Epidermal melanocyte (primary cell): ENCODE measurements around the gene ERC1.

Source experiments
- DNase-seq: peaks from one replicate; pipeline ENCODE4 v3.0.0; 2011; ENCODE audit warnings: low spot score; ENCODE audit not compliant: insufficient read length

Gene ERC1

DNA sequence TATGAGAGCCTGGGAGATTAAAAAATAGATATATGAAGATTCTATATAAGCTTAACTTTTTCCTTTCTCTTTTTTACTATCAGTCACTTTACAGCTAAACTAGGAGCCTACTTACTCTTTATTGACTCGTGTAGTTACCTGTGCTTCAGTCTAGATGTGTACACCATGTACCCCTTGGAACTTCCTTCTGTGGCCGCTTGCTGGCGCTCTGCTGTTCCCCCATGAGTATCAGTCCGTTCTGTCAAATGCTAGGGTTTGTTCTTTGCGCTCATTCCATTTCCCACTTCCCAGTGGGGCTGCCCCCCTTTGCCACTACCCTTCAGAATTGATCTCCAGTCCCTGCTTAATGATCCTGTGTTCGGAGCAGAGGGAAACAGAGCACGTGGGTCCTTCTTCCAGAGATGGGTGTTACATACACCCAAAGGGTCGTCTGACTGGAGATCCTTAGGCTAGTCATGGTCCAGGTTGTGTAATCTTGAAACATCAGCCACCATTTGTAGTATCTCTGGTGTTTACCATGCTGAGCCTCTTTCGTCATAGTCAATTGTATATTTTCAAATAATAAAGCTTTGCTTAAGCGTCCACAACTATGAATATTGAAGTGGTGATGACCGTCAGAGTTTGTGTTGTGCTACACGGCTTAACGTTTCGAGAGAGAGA, 443.4 kb downstream of the ERC1 start:
- DNase-seq = no peak

DNA sequence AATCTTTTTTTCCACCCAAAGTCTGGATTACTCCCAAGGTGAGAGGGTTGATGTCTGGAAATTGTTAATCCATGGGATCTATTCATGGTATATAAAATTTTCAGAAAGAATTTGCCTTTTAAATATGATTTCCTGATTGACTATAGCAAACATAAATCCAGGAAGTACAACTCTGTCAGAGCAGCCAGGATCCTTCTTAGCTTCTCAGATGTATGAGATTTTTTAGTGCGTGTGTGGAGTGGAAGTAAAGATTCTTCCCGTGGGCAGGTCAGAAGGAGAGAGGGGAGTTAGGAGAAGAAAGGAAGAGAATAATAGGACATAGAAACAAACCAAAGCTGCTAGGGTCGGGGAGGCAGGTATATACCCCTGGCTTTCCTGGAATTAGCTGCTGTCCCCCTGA, 444.0 kb downstream of the ERC1 start:
- no peak for DNase-seq

DNA sequence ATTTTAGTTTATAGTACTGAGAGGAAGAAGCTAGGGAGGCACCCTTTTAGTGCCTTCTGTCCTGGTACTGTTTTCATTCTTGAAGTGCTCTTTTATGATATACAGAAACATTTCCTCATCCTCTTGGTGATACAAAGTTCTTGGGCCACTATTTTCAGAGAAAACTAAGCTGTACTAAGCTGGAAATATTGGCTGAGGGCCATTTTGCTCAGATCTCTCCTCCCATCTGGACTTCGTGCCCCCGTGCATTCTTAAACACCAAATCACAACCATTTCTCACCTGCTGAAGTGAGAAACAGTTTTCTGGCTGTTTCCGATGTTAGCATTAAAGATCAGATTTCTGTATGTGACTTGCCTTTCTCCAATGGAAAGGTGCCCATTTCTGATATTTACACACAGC, 444.4 kb downstream of the ERC1 start:
- DNase-seq = no peak

DNA sequence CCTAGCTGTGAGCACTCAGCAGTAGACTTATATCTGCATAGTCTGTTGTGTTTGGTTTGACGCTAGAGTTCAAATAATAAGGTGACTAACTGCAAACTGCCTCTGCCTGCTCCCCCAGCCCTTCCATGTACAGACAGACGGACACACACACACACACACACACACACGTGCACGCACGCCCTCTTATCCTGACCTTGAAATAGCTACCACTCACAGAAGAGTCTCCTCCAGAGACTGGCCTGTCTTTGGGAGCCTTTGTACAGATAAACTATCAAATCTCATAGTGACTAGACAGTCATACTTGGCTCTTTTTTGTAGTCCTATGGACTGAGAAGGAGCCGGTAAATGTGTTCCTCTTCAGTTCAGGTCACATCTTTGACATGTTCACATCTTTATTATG, 445.0 kb downstream of the ERC1 start:
- no peak for DNase-seq

DNA sequence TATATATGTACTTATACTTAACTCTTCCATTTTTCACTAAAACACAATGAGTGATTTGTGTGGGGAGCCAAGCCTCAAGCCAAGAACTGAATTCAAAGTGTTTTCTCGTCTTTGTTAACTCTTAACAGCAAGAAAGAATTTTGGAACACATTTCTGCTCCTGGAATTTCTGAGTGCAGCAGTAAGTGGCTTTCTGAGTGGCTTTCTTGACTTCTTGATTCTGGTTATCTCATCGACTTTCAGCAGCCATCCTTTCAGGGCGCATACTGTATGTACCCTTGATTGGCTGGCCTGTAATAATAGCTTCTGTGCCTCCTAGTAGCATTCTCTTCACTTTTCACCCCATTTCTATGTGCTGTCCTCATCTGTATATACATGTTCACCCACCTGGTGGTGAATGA, 446.0 kb downstream of the ERC1 start:
- no peak for DNase-seq

DNA sequence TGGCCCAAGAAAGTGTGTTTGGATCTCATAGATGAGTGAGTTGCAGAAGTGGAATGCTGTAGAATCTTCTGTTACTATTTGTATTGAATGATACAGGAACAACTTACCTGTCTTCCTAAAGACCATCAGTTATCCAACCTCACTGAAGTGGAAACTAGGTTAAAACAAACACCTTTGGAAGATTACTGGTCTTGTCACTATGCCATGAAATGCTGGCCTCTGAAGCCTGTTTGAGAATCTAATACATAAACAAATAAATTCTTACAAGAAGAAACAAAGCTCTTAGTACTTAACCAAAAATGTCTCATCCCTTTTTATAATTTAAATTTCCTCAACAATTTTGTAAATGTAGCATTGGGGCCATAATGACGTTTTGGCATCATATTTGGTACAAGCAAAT, 448.2 kb downstream of the ERC1 start:
- DNase-seq = no peak

DNA sequence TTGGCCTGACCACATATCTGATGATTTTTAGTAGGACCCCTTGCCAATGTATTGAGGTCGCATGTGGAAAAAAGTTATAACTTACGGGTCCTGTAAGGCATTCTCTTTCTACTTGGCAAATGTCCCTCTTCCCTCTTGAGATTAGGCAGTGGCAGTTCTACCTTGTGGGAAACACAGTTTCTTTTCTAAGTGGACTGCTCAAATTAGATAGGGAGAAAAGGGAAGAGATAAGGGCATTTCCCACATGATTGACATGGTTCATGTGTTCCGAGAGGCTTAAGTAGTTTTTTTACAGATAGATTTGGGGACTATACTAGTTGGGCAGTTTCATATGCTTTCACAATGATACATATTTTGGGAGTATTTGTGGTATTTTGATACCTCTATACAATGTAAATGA, 448.7 kb downstream of the ERC1 start:
- DNase-seq = no peak

DNA sequence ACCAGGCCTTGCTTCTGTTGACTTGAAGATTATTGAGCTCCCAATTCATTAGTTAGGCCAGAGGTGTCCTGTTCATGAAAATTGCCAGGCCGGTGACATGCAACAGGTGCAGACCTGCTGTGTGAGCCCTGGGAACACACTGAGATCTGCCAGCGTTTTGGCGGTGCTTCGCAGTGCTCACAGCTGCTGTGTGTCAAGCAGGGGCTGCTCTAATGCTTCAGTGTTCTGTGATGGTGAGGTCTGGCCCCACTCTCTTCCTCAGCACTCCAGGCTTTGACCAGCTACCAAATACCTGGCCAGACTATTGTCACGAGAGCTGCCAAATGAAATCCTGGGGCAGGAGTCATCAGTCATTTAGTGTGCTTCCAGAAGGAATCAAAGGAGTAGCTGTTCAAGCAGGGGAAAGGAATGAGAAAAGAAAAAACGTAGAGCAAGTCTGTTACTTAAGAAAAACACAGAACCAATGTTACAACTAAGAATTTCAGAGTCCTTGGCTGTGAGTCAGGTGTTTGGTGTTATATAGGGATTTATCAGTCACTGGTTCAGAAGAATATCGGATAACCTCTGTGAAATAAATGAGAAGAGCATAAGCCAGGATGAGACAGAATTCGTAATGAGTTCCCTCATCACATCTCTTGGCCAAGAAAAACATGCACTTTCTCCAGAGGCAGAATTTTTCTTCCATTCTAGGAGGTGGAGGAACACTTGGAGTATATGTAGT, 452.6 kb downstream of the ERC1 start:
- DNase-seq = no peak

DNA sequence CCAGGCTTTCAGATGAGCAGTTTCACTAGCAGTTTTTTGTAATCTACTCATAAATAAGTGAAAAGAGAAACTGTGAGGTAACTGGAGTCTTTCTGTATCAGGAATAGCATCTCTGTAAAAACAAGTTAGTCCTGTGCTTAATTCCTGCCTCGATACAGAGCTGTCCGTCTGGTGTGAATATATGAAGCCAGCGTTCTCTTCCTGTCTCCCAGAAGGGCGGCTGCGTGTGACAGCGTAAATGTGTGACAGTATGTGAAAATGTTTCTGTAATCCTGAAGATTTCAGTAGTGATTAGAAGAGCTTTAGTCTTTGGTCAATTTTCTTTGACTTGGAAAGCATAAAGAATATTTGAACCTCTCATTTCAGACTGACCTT, 453.1 kb downstream of the ERC1 start:
- DNase-seq = no peak

DNA sequence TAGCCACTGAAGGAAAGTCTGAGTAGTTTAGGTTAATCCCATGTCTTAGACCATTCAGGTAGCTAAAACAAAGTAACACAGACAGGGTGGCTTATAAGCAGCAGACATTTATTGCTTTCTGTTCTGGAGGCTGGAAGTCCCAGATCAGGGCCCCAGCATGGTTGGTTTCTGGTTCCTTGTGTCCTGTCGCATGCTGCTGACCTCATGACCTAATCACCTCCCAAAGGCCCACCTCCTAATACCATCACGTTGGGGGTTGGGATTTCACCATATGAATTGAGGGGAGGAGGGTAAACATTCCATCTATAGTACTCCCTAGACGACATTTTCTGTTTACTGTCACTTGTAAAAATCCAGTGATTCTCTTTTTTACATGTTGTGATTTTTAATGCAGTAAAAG, 454.8 kb downstream of the ERC1 start:
- no peak for DNase-seq

DNA sequence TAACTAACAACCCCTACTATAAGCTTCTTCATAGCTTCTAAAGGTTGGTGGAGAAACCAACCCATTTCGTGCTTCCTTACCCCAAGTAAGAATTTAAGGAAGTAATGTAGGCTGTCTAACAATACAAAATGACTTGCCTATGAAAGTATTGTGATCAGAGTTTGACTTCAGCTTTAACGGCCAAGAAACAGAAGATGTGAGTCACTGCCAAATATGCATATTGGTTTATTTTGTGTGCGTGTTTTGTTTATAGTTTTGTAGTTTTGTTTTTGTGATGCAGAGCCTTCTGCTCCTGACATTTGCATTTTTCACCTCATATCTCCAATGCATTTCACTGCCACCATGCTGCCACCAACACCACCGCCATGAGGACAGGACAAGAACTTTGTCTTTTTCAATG, 457.3 kb downstream of the ERC1 start:
- no peak for DNase-seq

DNA sequence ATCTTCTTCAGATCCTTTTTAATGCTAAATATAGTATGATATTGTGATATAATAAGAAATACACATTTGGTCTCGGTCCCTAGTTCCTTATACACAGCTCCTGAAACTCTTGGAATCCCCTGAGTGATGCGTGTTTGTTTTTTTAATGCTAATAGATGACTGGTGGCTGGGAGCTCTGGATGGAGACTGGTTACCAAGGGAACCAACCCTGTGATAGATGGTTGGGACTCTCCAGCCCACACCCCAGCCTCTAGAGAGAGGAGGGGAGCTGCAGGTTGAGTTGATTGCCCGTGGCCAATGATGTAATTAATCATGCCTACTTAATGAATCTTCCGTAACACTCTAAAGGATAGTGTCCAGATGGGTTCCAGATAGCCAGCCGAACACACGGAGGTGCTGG, 462.8 kb downstream of the ERC1 start:
- no peak for DNase-seq

DNA sequence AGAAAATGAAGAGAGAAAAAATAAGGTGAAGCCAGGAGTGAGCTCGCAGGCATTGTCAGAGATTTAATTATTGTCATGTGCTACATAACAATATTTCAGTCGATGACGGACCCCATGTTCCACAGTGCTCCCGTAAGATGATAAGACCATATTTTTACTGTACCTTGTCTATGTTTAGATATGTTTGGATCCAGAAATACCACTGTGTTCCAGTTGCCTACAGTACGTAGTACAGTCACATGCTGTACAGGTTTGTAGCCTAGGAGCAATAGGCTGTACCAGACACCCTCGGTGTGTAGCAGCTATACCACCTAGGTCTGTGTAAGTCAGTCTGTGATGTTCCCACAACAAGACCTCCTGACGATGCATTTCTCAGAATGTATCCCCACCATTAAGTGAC, 465.9 kb downstream of the ERC1 start:
- DNase-seq = no peak

DNA sequence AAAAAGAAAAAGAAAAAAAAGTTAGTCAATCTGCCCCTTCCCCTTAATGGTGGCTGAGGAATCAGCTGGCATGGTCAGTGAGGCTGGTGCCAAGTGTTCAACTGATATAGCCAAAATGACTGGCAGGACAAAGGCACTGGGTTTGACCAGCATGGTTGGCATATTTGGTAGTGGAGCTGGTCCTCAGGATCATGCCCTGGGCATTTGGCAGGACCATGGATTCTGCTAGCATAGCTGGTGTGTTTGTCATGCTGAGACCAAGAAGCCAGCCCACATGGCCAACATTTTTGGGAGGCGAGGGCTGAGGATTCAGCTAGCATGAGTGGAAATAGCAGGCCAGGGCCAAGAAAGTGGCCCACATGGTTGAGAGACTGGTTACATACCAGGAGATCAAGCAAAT, 466.9 kb downstream of the ERC1 start:
- peak; percentile 55 for DNase-seq

DNA sequence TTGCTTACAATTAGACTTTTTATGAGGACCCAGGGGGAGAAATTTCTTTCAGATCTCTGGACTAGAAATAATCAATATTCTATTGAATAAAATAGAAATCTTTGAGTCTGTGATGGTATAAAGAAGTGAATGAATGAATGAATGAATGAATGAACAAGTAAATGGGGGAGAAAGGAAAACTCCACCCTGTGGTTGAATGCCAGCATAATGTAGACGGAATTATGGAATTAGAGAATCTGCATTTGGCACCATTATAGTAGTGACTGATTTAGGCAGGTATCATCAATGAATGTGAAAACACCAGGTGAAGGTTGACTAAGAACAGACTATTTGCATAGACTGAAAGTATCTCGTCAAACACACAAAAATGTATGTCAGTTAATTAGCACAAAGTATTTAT, 468.3 kb downstream of the ERC1 start:
- DNase-seq = no peak

DNA sequence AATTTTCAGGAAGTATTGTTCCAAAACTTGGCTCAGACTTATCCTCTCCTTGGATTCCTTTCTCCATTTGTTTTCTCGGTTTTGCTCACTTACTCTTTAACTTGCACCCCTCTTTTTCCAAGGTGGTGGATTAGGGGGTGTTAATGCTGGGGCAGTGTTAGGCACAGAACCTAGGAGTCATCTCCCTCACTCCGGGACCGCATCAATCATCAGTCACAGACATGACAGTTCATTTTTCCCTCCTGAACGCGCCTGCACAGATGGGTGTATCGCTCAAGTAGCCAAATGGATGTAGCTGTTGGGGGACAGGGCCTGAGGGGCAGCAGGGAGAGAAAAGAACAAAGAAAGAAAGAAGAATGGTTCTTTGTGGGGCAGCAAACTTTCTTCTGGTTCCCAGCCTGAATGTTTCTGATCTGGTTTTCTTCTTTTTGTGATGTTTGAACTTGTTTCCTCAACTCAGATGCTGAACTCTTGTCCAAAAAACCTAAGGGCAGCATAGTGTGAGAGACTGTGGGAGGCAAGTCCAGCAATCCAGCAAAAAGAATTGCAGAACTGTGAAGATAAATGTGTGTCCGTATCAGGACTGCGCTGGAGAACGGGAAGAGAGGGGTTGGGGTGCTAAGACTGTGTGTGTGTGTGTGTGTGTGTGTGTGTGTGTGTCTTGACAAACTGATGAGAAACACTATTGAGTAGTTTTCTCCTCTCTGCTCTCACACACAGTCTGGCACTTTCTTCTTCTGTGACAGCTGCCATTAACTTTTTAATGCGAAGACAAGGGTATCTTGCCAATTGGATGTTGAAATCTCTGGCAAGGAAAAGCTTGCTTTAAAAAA, 472.3 kb downstream of the ERC1 start:
- DNase-seq = no peak

DNA sequence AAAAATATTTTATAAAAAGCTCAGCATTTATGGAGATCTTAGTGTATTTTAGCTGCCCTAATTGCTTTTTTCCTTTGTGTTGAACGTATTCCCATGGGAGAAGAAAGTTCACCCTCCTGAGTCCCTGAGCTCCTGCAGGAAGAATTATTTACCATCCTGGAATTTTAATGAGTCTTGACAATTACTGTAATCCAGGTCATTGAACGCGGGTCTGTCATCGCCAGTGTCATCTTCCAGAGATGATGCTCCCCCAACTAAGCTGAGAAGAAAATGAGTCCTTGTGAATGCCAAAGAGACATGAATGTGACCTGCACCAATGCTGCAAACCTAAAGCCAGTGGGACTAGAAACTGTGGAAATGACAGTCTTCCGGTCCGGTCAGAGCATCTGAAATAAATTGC, 473.9 kb downstream of the ERC1 start:
- no peak for DNase-seq

DNA sequence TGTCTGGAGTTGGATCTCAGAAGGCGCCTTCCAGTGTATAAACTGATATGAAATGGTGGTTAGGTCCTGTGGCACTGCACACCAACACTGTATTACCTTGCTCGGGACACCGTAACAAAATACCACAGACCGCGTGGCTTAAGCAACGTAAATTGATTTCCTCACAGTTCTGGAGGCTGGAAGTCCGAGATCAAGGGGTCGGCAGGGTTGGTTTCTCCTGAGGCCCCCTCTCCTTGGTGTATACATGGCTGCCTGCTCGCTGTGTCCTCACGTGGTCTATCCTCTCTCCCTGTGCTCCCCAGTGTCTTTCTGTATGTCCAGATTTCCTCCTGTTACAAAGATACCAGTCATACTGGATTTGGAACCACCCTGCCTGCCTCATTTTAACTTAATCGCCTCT, 475.0 kb downstream of the ERC1 start:
- DNase-seq = no peak

DNA sequence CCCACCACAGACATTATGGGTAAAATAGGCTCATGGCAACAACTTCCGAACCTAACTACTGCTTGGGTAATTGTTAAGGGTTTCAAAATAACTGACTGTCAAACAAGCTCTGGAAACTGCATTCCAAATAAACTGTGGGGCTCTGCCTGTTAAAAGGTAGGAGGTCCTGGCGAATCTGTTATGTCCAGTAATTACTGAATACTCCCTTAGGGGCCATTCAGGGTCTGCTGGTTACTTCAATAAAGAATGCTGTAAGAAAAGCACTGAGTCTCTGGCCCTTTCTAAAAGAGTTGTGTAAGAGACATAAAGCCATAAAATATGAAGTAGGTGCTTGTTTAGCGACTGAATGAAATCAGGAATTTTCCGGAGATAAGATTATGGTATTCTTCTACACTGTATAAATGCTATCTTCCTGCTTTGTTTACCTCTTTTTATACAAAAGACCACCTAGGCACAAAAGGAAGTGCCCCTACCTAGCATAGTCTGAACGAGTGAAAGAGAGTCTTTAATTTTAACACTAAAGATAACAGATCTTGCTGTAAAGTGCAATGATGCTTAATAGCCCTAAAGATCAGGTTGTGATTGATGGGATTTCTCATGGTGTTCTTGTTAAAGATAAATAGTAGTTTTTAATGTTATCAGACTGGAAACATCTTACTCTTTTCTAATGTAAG, 475.6 kb downstream of the ERC1 start:
- DNase-seq = no peak

DNA sequence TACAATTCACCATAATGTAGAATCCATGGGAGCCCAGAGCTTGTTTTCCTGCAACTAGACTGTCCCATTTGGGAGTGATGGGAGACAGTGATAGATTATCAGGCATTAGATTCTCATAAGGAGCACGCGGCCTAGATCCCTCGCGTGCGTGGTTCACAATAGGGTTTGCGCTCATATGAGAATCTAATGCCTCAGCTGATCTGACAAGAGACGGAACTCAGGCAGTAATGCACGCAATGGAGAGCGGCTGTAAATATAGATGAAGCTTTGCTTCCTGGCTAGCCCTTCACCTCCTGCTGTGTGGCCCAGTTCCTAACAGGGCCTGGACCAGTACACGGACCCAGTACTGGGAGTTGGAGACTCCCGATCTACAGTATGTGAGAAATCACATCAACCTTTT, 476.7 kb downstream of the ERC1 start:
- DNase-seq = no peak

DNA sequence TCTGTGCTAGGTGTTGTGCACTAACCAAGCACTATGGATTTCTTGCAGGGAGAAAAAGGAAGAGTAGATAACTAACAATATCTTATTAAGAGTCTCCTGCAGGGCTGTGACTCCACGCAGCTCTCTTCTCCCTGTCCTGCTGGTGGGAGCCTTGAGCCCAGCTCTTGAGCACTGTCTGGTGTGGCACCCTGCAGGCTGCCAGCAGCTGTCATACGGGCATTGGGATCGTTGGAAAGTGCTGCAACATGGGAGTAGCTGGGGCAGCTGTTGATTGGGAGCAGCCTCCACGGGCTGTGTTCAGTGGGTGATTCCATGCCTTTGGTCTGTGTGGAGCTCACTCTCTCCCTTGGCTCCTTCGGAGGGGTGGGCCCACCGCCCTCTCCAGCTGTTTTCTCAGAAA, 478.0 kb downstream of the ERC1 start:
- no peak for DNase-seq

DNA sequence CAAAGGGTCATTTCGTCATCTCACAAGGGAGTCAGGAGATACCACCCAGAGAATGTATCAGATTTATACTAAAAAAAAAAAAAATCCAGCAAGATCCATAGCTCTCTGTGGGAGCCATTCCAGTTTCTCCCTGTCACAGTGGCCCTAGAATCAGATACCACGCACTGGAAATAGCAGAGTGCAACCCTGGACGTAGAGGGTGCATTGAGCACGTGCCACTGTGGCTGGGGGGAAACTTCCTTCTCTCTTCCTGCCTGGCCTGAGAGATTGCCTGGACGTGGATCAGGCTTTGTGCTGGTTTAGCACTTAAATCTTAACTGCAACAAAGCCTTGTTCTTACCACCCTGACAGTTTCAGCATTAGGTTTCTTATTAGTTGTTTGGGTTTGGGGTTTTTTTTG, 479.0 kb downstream of the ERC1 start:
- no peak for DNase-seq
